Measurements from ENCODE around the gene DEFB125.
"Not testable (repeated sequence)": the region's sequence is repeated elsewhere in the genome, so short reads cannot be mapped to it uniquely, and the experiment has no call there.

Gene DEFB125

DNA sequence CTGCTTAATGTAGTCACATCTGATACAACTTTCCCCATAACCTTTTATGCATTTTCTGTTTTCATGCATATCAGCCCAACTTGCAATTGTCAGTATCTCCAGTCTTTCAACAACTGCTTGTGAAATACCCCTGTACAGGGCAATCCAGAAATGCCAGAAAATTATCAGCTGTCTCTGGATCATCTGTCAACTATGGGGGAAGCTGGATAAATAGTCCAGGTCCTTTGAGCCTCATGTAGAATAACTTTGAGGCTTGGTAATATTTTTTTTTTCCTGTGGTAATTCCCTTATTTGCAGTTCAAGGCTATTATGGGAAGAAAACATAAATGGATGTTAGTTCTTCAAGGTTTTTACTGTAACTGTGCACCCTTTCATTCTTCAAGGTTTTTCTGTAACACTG is 6.2 kb downstream of the DEFB125 start:
- Histone ChIP-seq H3K36me3 (ENCODE audit: control insufficient read depth, insufficient read depth, low read length) (no peaks in the 10 kb centered on the region), H3K27me3 (replicated peaks; ENCODE audit: control insufficient read depth, insufficient read depth, low read length) (no peaks in the 10 kb centered on the region), H3K4me3 (replicated peaks; ENCODE audit: low read depth, low read length) (no peak overlapping the region)
- DNase-seq (ENCODE audit: extremely low read depth, insufficient read length), result no peak
- TF ChIP-seq, protein P1, sequence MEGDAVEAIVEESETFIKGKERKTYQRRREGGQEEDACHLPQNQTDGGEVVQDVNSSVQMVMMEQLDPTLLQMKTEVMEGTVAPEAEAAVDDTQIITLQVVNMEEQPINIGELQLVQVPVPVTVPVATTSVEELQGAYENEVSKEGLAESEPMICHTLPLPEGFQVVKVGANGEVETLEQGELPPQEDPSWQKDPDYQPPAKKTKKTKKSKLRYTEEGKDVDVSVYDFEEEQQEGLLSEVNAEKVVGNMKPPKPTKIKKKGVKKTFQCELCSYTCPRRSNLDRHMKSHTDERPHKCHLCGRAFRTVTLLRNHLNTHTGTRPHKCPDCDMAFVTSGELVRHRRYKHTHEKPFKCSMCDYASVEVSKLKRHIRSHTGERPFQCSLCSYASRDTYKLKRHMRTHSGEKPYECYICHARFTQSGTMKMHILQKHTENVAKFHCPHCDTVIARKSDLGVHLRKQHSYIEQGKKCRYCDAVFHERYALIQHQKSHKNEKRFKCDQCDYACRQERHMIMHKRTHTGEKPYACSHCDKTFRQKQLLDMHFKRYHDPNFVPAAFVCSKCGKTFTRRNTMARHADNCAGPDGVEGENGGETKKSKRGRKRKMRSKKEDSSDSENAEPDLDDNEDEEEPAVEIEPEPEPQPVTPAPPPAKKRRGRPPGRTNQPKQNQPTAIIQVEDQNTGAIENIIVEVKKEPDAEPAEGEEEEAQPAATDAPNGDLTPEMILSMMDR (IDR thresholded peaks at IDR 0.05; ENCODE audit: insufficient read depth, low read length, poor library complexity, severe bottlenecking), result no peak

DNA sequence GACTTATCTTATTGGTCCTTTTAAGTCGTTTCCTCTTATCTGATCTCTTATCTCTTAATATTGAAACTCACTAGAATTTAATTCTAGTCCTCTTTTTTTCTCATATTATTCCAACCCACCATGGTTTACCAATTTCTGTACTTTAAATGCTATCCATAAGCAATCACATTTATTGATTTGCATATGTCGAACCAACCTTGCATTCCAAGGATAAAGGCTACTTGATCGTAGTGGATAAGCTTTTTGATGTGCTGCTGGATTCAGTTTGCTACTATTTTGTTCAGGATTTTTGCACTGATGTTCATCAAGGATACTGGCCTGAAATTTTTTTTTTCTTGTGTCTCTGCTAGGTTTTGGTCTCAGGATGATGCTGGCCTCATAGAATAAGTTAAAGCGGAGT is 7.7 kb downstream of the DEFB125 start:
- Histone ChIP-seq H3K4me3 (replicated peaks; ENCODE audit: low read depth, low read length) (no peak overlapping the region), H3K36me3 (ENCODE audit: control insufficient read depth, insufficient read depth, low read length) (no peaks in the 10 kb centered on the region), H3K27me3 (replicated peaks; ENCODE audit: control insufficient read depth, insufficient read depth, low read length) (no peaks in the 10 kb centered on the region)
- TF ChIP-seq, protein P1 (IDR thresholded peaks at IDR 0.05; ENCODE audit: insufficient read depth, low read length, poor library complexity, severe bottlenecking), result no peak
- no peak for DNase-seq (ENCODE audit: extremely low read depth, insufficient read length)

DNA sequence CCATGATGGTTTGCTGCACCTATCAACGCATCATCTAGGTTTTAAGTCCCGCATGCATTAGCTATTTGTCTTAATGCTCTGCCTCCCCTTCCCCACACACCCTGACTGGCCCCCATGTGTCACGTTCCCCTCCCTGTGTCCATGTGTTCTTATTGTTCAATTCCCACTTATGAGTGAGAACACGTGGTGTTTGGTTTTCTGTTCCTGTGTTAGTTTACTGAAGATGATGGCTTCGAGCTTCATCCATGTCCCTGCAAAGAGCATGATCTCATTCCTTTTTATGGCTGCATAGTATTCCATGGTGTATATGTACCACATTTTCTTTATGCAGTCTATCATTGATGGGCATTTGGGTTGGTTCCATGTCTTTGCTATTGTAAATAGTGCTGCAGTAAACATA is 10.2 kb downstream of the DEFB125 start:
- H3K36me3 ChIP-seq (ENCODE audit: control insufficient read depth, insufficient read depth, low read length); H3K4me3 ChIP-seq (replicated peaks; ENCODE audit: low read depth, low read length); H3K27me3 ChIP-seq (replicated peaks; ENCODE audit: control insufficient read depth, insufficient read depth, low read length); DNase-seq (ENCODE audit: extremely low read depth, insufficient read length): not testable (repeated sequence)

DNA sequence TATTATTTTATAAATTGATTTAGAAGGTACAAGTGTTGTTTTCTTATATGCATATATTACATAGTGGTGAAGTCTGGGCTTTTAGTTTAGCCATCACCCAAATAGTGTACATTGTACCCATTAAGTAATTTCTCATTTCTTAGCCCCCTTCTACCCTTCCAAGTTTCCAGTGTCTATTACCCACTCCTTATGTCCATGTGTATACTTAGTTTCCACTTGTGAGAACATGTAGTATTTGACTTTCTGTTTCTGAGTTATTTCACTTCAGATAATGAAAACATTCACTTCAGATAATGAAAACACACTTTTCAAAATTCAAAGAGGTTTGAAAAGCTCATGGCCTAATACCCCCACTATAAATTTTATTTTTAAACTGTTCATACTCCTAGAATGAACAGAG is 14.5 kb downstream of the DEFB125 start:
- H3K27me3 ChIP-seq (replicated peaks; ENCODE audit: control insufficient read depth, insufficient read depth, low read length), result no peaks in the 10 kb centered on the region
- no peaks in the 10 kb centered on the region for H3K36me3 ChIP-seq (ENCODE audit: control insufficient read depth, insufficient read depth, low read length)
- no peak for DNase-seq (ENCODE audit: extremely low read depth, insufficient read length)
- H3K4me3 ChIP-seq (replicated peaks; ENCODE audit: low read depth, low read length), result no peak overlapping the region
- TF ChIP-seq, protein P1 (IDR thresholded peaks at IDR 0.05; ENCODE audit: insufficient read depth, low read length, poor library complexity, severe bottlenecking), result no peak

DNA sequence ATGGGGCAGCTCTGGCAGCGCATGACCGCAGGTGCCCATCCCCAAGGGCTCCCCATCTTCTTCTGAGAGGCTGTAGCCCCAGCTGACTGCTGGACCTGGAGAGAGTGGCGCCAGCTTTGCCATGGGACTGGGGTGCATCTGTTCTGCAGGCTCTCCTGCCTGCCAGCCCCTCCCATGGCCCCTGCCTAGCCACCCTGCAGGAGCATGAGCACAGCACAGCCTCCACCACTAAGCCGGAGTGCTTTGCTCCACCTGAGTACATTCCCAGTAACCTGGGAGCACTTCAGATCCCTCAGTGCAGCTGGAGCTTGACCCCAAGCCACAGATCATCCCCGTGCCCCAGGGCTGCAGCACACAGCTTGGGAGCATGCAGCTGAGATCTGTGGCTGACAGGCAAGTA is 16.0 kb downstream of the DEFB125 start:
- DNase-seq (ENCODE audit: extremely low read depth, insufficient read length), result no peak
- Histone ChIP-seq H3K27me3 (replicated peaks; ENCODE audit: control insufficient read depth, insufficient read depth, low read length) (no peaks in the 10 kb centered on the region), H3K36me3 (ENCODE audit: control insufficient read depth, insufficient read depth, low read length) (no peaks in the 10 kb centered on the region), H3K4me3 (replicated peaks; ENCODE audit: low read depth, low read length) (no peak overlapping the region)
- TF ChIP-seq, protein P1 (IDR thresholded peaks at IDR 0.05; ENCODE audit: insufficient read depth, low read length, poor library complexity, severe bottlenecking), result no peak

DNA sequence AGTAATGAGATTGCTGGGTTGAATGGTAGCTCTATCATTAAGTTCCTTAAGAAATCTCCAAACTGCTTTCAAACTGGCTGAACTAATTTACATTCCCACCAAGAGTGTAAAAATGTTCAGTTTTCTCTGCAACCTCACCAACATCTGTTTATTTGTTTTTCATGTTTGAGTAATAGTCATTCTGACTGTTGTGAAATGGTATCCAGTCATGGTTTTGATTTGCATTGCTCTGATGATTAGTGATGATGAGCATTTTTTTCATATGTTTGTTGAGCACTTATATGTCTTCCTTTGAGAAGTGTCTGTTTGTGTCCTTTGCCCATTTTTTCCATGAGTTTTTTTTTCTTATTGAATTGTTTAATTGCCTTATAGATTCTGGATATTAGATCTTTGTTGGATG is 24.9 kb downstream of the DEFB125 start:
- Histone ChIP-seq H3K27me3 (replicated peaks; ENCODE audit: control insufficient read depth, insufficient read depth, low read length) (no peaks in the 10 kb centered on the region), H3K4me3 (replicated peaks; ENCODE audit: low read depth, low read length) (no peak overlapping the region), H3K36me3 (ENCODE audit: control insufficient read depth, insufficient read depth, low read length) (no peaks in the 10 kb centered on the region)
- no peak for DNase-seq (ENCODE audit: extremely low read depth, insufficient read length)
- TF ChIP-seq, protein P1 (IDR thresholded peaks at IDR 0.05; ENCODE audit: insufficient read depth, low read length, poor library complexity, severe bottlenecking), result no peak

All from GM06990 (cell line).